CD14-positive monocyte (primary cell): ENCODE data around the gene FAM180A. TPM values are rescaled to one million over a fixed set of nuclear protein-coding genes. Genes with fewer than 3 reads are reported as not detected.

Experiments
- DNase-seq, 3 donors: peaks; one replicate each; pipeline ENCODE4 v3.0.0-alpha.2; 2011 to 2022
- H2AFZ ChIP-seq: 2 replicates; pipeline ENCODE4 v1.6.0; 2012; ENCODE audit warnings: mild to moderate bottlenecking, low read depth, low read length, inconsistent platforms; ENCODE audit not compliant: insufficient read depth, poor library complexity, severe bottlenecking
- H3K27ac ChIP-seq, 2 donors: 1 replicate in 1 of 2; 2 replicates in 1 of 2; pipeline ENCODE4 v1.5.1; 2012 to 2013; ENCODE audit warnings: low read length in 2 of 2, control low read depth in 1 of 2, inconsistent platforms in 1 of 2, low read depth in 1 of 2, mild to moderate bottlenecking in 1 of 2
- H3K27me3 ChIP-seq, 2 donors: one replicate each; pipeline versions ENCODE4 v1.6.0 to v1.6.1; 2011 to 2013; ENCODE audit warnings: low read length in 2 of 2; ENCODE audit not compliant: control insufficient read depth in 2 of 2, insufficient read depth in 2 of 2
- H3K36me3 ChIP-seq, 2 donors: replicated peaks in 1 of 2; 1 replicate in 1 of 2; 2 replicates in 1 of 2; pipeline versions ENCODE4 v1.5.1 to v1.6.1; 2012 to 2013; ENCODE audit warnings: low read length in 2 of 2, control low read depth in 1 of 2, inconsistent platforms in 1 of 2, mild to moderate bottlenecking in 1 of 2; ENCODE audit not compliant: insufficient read depth in 2 of 2, control insufficient read depth in 1 of 2
- H3K4me1 ChIP-seq, 2 donors: 1 replicate in 1 of 2; 2 replicates in 1 of 2; pipeline versions ENCODE4 v1.5.1 to v1.6.1; 2012 to 2013; ENCODE audit warnings: low read length in 2 of 2, control low read depth in 1 of 2, inconsistent platforms in 1 of 2, mild to moderate bottlenecking in 1 of 2, moderate library complexity in 1 of 2; ENCODE audit not compliant: insufficient read depth in 2 of 2, control insufficient read depth in 1 of 2
- H3K4me2 ChIP-seq: replicated peaks from 2 replicates; pipeline ENCODE3; 2012; ENCODE audit warnings: low read length, moderate library complexity, mild to moderate bottlenecking; ENCODE audit not compliant: poor library complexity, severe bottlenecking; ENCODE audit errors: extremely low read depth
- H3K4me3 ChIP-seq, 3 experiments: fragments of 200-600 bp in 1 of 3; sonication (generic) in 1 of 3; replicated peaks in 1 of 3; 1 replicate in 2 of 3; 2 replicates in 1 of 3; pipeline ENCODE4 v1.5.1; 2011 to 2013; ENCODE audit warnings: low read length in 3 of 3, mild to moderate bottlenecking in 3 of 3, control low read depth in 2 of 3, low read depth in 2 of 3, inconsistent platforms in 1 of 3, moderate library complexity in 1 of 3
- H3K79me2 ChIP-seq: 2 replicates; pipeline ENCODE4 v1.6.0; 2012; ENCODE audit warnings: mild to moderate bottlenecking, control low read depth, inconsistent platforms, low read length, moderate library complexity; ENCODE audit not compliant: insufficient read depth
- H3K9ac ChIP-seq: 2 replicates; pipeline ENCODE4 v1.6.0; 2017; ENCODE audit warnings: low read length, mild to moderate bottlenecking; ENCODE audit not compliant: insufficient read depth, poor library complexity, severe bottlenecking
- H3K9me3 ChIP-seq, 2 donors: replicated peaks in 1 of 2; 1 replicate in 1 of 2; 2 replicates in 1 of 2; pipeline versions ENCODE4 v1.5.1 to v1.6.1; 2012 to 2013; ENCODE audit warnings: low read length in 2 of 2, control low read depth in 1 of 2; ENCODE audit not compliant: control insufficient read depth in 1 of 2, insufficient read depth in 1 of 2
- H4K20me1 ChIP-seq: 2 replicates; pipeline ENCODE4 v1.6.0; 2012; ENCODE audit warnings: mild to moderate bottlenecking, low read length, control low read depth, moderate library complexity; ENCODE audit not compliant: insufficient read depth
- H3K27ac Mint-ChIP-seq, 7 donors: one replicate each; pipeline ENCODE4 v1.8.0; 2020; ENCODE audit warnings: mild to moderate bottlenecking in 7 of 7, mixed read lengths in 7 of 7, moderate library complexity in 6 of 7, inconsistent platforms in 2 of 7
- H3K27me3 Mint-ChIP-seq, 3 donors: one replicate each; pipeline ENCODE4 v1.8.0; 2021 to 2022; ENCODE audit warnings: low read depth in 3 of 3, mild to moderate bottlenecking in 3 of 3, mixed read lengths in 3 of 3, moderate library complexity in 3 of 3, inconsistent platforms in 1 of 3
- H3K36me3 Mint-ChIP-seq, 2 donors: one replicate each; pipeline ENCODE4 v1.8.0; 2020; ENCODE audit warnings: mixed read lengths in 2 of 2, inconsistent platforms in 1 of 2, mild to moderate bottlenecking in 1 of 2
- H3K4me1 Mint-ChIP-seq: one replicate; pipeline ENCODE4 v1.8.0; 2020; ENCODE audit warnings: mild to moderate bottlenecking, mixed read lengths
- H3K4me3 Mint-ChIP-seq, 2 donors: one replicate each; pipeline ENCODE4 v1.8.0; 2020; ENCODE audit warnings: mild to moderate bottlenecking in 2 of 2, mixed read lengths in 2 of 2, moderate library complexity in 1 of 2
- H3K9me3 Mint-ChIP-seq, 7 donors: one replicate each; pipeline ENCODE4 v1.8.0; 2020 to 2022; ENCODE audit warnings: mixed read lengths in 7 of 7, mild to moderate bottlenecking in 6 of 7, moderate library complexity in 6 of 7, inconsistent platforms in 2 of 7
- CTCF ChIP-seq: fragments of 200-600 bp; IDR thresholded peaks from one replicate; pipeline ENCODE4 v1.8.0; 2022; ENCODE audit warnings: antibody characterized with exemption, mild to moderate bottlenecking
- WGBS: methylation state at CpG from one replicate; pipeline ENCODE4 v1.1.5; 2013; ENCODE audit warnings: missing lambda C conversion rate; ENCODE audit not compliant: insufficient coverage; 5-methylcytosine and 5-hydroxymethylcytosine counted together
- intact Hi-C, 2 donors: fragments of 100-400 bp; cut with micrococcal nuclease; formaldehyde crosslinking; loops; one replicate each; pipeline versions ENCODE4 v1.15.0 to v1.15.1; 2023
- polyA plus RNA-seq, 3 donors: library from polyadenylated mRNA; depleted of rRNA in 1 of 3; unstranded in 2 of 3; stranded (reverse) in 1 of 3; fragments of 300-500 nt in 2 of 3; fragments of >200 nt in 1 of 3; fragmentation: Illumina TruSeq in 2 of 3; gene quantifications; 1 replicate in 2 of 3; 2 replicates in 1 of 3; pipeline ENCODE4 v1.2.3, GENCODE V29; 2012 to 2021

Gene FAM180A
- polyA plus RNA-seq, 3 donors = not detected

- H3K4me2 ChIP-seq = no peak overlapping the region
Observed at GRCh38 chr7:135770139-135770710, 21.6 kb upstream of the FAM180A start.

GRCh38 chr7:135769005-135769802, 20.6 kb upstream of the FAM180A start:
- 95% methylated on average over 6 of the region's 7 CpGs for WGBS
- Histone ChIP-seq H3K79me2 (no peaks in the 10 kb centered on the region), H3K4me3 (no peak overlapping the region), H3K9me3 (no peaks in the 10 kb centered on the region), H3K27ac (no peak overlapping the region), H3K4me1 (no peaks in the 10 kb centered on the region), H3K4me2 (no peak overlapping the region), H3K27me3 (no peaks in the 10 kb centered on the region), H4K20me1 (no peaks in the 10 kb centered on the region), H3K36me3 (no peaks in the 10 kb centered on the region), H3K9ac (no peak overlapping the region), H2AFZ (no peak overlapping the region)
- intact Hi-C loops = no loop called here
- DNase-seq = no peak
- peaks cover 4 to 9% (median 7%) of the 10 kb centered on the region in 3 donors for H3K27me3 Mint-ChIP-seq
- no peaks in the 10 kb centered on the region for H3K36me3 Mint-ChIP-seq
- H3K27ac Mint-ChIP-seq = no peak overlapping the region
- H3K9me3 Mint-ChIP-seq = peaks cover 0 to 2% (median 0%) of the 10 kb centered on the region in 7 donors
- H3K4me1 Mint-ChIP-seq = no peaks in the 10 kb centered on the region
- H3K4me3 Mint-ChIP-seq = no peak overlapping the region
- TF ChIP-seq CTCF = no peak

More at GRCh38 chr7:135770139-135770710, 21.6 kb upstream of the FAM180A start:
- no peaks in the 10 kb centered on the region for H4K20me1 ChIP-seq
- Mint-ChIP-seq H3K4me3 (no peak overlapping the region), H3K36me3 (no peaks in the 10 kb centered on the region), H3K27me3 (peaks cover 2 to 8% (median 4%) of the 10 kb centered on the region in 3 donors), H3K4me1 (no peaks in the 10 kb centered on the region), H3K27ac (no peak overlapping the region), H3K9me3 (no peaks in the 10 kb centered on the region)
- H3K79me2 ChIP-seq = no peaks in the 10 kb centered on the region
- H3K4me1 ChIP-seq = no peaks in the 10 kb centered on the region
- no peak for TF ChIP-seq CTCF
- no peak overlapping the region for H3K27ac ChIP-seq
- no peaks in the 10 kb centered on the region for H3K9me3 ChIP-seq
- no peaks in the 10 kb centered on the region for H3K36me3 ChIP-seq
- H3K9ac ChIP-seq = no peak overlapping the region
- intact Hi-C loops = no loop called here
- H3K27me3 ChIP-seq = no peaks in the 10 kb centered on the region
- DNase-seq = no peak
- H3K4me3 ChIP-seq = no peak overlapping the region
- no peak overlapping the region for H2AFZ ChIP-seq
- WGBS = 91% methylated on average over 4 of the region's 6 CpGs
